GM21619 (cell line): ENCODE results near the gene PRRT2.
"Not testable (repeated sequence)": the region's sequence is repeated elsewhere in the genome, so short reads cannot be mapped to it uniquely, and the experiment has no call there.

Source experiments
- ATAC-seq: cut with Tn5 transposase; IDR thresholded peaks from one replicate; pipeline ENCODE4 v1.9.1; 2021; ENCODE audit not compliant: unreplicated experiment

The PRRT2 gene

GRCh38 chr16:29831490-29831889 is 19.5 kb downstream of the PRRT2 start:
- no peak for ATAC-seq

- not testable (repeated sequence) for ATAC-seq
Observed at GRCh38 chr16:29833219-29833618, 21.2 kb downstream of the PRRT2 start.

- no peak for ATAC-seq
Observed at GRCh38 chr16:29834079-29834478, 22.1 kb downstream of the PRRT2 start.

GRCh38 chr16:29835926-29836325 is 23.9 kb downstream of the PRRT2 start:
- no peak for ATAC-seq

- ATAC-seq, result no peak
Observed at GRCh38 chr16:29836623-29837022, 24.6 kb downstream of the PRRT2 start.

GRCh38 chr16:29837841-29838240 is 25.8 kb downstream of the PRRT2 start:
- no peak for ATAC-seq

- no peak for ATAC-seq
Observed at GRCh38 chr16:29839822-29840221, 27.8 kb downstream of the PRRT2 start.

GRCh38 chr16:29840240-29840639 is 28.2 kb downstream of the PRRT2 start:
- ATAC-seq, result no peak

GRCh38 chr16:29841631-29842030 is 29.6 kb downstream of the PRRT2 start:
- ATAC-seq, result no peak

GRCh38 chr16:29842732-29843346 is 30.8 kb downstream of the PRRT2 start:
- no peak for ATAC-seq

- ATAC-seq, result no peak
Observed at GRCh38 chr16:29843931-29844330, 31.9 kb downstream of the PRRT2 start.

GRCh38 chr16:29844575-29845331 is 32.8 kb downstream of the PRRT2 start:
- ATAC-seq, result no peak

GRCh38 chr16:29845656-29846055 is 33.7 kb downstream of the PRRT2 start:
- ATAC-seq, result no peak

GRCh38 chr16:29848420-29849297 is 36.7 kb downstream of the PRRT2 start:
- ATAC-seq, result no peak

GRCh38 chr16:29849505-29849904 is 37.5 kb downstream of the PRRT2 start:
- ATAC-seq, result no peak

- no peak for ATAC-seq
Observed at GRCh38 chr16:29850998-29851397, 39.0 kb downstream of the PRRT2 start.

GRCh38 chr16:29852654-29853053 is 40.7 kb downstream of the PRRT2 start:
- ATAC-seq, result no peak

- ATAC-seq, result no peak
Observed at GRCh38 chr16:29854520-29855100, 42.6 kb downstream of the PRRT2 start.

GRCh38 chr16:29857133-29857760 is 45.3 kb downstream of the PRRT2 start:
- no peak for ATAC-seq

GRCh38 chr16:29858149-29858849 is 46.3 kb downstream of the PRRT2 start:
- ATAC-seq, result no peak
